Measurements from ENCODE around the gene PDCD4.
A peak's percentile ranks its signal among the peaks of the same experiment; 100 is the strongest.

The PDCD4 gene

DNA sequence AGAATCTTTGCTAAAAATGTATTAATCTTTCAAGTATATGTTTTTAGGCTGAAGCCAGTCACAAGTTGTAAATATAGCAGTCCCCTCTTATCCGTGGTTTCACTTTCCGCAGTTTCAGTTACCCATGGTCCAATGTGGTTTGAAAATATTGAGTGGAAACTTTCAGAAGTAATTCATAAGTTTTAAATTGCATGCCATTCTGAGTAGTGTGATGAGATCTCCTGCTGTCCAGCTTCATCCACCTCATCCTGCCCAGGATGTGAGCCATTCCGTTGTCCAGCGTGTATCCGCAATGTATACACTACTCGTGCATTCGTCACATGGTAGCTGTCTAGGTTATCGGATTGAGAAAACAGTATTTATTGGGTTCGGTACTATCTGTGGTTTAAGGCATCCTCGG is 12.2 kb downstream of the PDCD4 start:
- Histone ChIP-seq H3K27me3 (no peaks in the 10 kb centered on the region), H3K9me3 (no peaks in the 10 kb centered on the region), H3K36me3 (peaks cover 82% of the 10 kb centered on the region), H3K4me1 (ENCODE audit: control insufficient read depth in 1 of 2, insufficient read depth in 1 of 2, low read depth in 1 of 2, low read length in 1 of 2) (no peaks in the 10 kb centered on the region), H3K4me3 (ENCODE audit: low read depth in 1 of 2, low read length in 1 of 2) (no peak overlapping the region), H3K27ac (no peak overlapping the region)
- TF ChIP-seq, protein P1, sequence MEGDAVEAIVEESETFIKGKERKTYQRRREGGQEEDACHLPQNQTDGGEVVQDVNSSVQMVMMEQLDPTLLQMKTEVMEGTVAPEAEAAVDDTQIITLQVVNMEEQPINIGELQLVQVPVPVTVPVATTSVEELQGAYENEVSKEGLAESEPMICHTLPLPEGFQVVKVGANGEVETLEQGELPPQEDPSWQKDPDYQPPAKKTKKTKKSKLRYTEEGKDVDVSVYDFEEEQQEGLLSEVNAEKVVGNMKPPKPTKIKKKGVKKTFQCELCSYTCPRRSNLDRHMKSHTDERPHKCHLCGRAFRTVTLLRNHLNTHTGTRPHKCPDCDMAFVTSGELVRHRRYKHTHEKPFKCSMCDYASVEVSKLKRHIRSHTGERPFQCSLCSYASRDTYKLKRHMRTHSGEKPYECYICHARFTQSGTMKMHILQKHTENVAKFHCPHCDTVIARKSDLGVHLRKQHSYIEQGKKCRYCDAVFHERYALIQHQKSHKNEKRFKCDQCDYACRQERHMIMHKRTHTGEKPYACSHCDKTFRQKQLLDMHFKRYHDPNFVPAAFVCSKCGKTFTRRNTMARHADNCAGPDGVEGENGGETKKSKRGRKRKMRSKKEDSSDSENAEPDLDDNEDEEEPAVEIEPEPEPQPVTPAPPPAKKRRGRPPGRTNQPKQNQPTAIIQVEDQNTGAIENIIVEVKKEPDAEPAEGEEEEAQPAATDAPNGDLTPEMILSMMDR (IDR thresholded peaks at IDR 0.05), result no peak

DNA sequence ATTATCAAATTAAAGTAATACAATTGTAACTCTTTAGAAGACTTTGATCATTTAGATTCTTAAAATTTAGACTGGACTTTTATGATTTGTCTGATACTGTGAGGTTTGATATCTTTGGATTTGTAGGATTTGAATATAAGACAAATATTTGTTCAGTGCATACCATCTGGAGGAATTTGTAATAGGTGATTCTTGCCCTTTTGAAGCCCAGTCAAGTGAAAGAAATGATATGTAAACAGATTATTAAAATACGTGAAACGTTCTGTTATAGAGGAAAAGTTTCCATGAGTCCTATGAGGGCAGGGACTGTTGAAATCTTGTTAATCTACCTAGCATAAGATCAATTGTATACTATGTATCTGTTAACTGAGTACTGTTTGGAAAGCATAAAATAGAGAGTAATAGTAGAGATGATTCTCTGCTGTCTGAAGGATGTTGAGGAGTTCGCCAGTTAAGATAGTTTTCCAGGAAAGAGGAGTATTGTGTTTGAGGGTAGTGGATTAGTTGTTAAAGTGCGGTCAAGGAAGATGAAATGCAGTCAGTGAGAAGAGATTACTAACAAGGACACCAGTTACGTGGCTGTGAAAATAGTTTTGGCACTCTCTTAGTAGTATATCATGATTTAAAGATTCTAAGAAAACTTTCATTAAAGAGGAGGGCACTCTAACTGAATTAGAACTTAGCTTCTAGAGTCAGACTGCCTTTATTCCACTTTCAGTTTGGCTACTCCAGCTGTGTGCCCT is 14.4 kb downstream of the PDCD4 start:
- H3K27ac ChIP-seq, result peak overlapping the region; percentile 12
- no peaks in the 10 kb centered on the region for H3K27me3 ChIP-seq
- no peaks in the 10 kb centered on the region for H3K9me3 ChIP-seq
- TF ChIP-seq, protein P1 (IDR thresholded peaks at IDR 0.05), result no peak
- no peak overlapping the region for H3K4me3 ChIP-seq (ENCODE audit: low read depth in 1 of 2, low read length in 1 of 2)
- H3K4me1 ChIP-seq (ENCODE audit: control insufficient read depth in 1 of 2, insufficient read depth in 1 of 2, low read depth in 1 of 2, low read length in 1 of 2), result no peaks in the 10 kb centered on the region
- peaks cover 92% of the 10 kb centered on the region for H3K36me3 ChIP-seq

DNA sequence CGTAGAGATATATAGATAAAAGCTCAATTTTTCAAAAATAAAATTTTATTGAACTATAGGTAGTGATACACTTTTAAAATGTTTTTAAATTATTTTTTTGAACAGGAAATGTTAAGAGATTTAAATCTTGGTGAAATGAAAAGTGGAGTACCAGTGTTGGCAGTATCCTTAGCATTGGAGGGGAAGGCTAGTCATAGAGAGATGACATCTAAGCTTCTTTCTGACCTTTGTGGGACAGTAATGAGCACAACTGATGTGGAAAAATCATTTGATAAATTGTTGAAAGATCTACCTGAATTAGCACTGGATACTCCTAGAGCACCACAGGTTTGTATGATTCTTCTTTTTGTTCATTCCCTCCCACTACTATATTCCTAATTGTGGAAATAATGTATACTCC is 15.8 kb downstream of the PDCD4 start:
- H3K4me1 ChIP-seq (ENCODE audit: control insufficient read depth in 1 of 2, insufficient read depth in 1 of 2, low read depth in 1 of 2, low read length in 1 of 2), result no peaks in the 10 kb centered on the region
- H3K9me3 ChIP-seq, result no peaks in the 10 kb centered on the region
- H3K36me3 ChIP-seq, result peaks cover 83% of the 10 kb centered on the region
- H3K27ac ChIP-seq, result no peak overlapping the region
- TF ChIP-seq, protein P1 (IDR thresholded peaks at IDR 0.05), result no peak
- H3K27me3 ChIP-seq, result no peaks in the 10 kb centered on the region
- no peak overlapping the region for H3K4me3 ChIP-seq (ENCODE audit: low read depth in 1 of 2, low read length in 1 of 2)

DNA sequence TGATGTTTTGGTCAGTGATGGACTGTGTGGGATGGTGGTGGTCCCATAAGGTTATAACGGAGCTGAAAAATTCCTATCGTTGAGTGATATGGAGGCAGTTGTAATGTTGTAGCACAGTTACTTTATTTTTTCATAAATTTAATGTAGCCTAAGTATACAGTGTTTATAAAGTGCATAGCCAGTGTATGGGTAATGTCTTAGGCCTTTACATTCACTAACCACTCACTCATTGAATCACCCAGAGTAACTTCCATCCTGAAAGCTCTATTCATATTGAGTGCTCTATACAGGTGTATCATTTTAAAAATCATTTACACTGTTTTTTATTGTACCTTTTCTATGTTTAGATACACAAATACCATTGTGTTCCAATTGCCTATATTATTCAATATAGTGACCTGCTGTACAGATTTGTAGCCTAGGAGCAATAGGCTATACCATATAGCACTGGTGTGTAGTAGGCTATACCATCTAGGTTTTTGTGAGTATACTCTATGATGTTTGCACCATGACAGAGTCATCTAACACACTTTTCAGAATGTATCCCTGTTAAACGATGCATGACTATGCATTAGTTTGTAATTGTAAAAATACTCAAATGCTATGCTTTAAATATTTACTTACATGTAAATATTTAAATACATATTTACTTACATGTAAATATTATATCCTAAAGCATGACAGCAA is 21.0 kb downstream of the PDCD4 start:
- H3K27ac ChIP-seq, result no peak overlapping the region
- H3K9me3 ChIP-seq, result no peaks in the 10 kb centered on the region
- H3K4me1 ChIP-seq (ENCODE audit: control insufficient read depth in 1 of 2, insufficient read depth in 1 of 2, low read depth in 1 of 2, low read length in 1 of 2), result peaks cover 0 to 4% of the 10 kb centered on the region in 2 experiments
- TF ChIP-seq, protein P1 (IDR thresholded peaks at IDR 0.05), result no peak
- H3K4me3 ChIP-seq (ENCODE audit: low read depth in 1 of 2, low read length in 1 of 2), result no peak overlapping the region
- peaks cover 63% of the 10 kb centered on the region for H3K36me3 ChIP-seq
- no peaks in the 10 kb centered on the region for H3K27me3 ChIP-seq

DNA sequence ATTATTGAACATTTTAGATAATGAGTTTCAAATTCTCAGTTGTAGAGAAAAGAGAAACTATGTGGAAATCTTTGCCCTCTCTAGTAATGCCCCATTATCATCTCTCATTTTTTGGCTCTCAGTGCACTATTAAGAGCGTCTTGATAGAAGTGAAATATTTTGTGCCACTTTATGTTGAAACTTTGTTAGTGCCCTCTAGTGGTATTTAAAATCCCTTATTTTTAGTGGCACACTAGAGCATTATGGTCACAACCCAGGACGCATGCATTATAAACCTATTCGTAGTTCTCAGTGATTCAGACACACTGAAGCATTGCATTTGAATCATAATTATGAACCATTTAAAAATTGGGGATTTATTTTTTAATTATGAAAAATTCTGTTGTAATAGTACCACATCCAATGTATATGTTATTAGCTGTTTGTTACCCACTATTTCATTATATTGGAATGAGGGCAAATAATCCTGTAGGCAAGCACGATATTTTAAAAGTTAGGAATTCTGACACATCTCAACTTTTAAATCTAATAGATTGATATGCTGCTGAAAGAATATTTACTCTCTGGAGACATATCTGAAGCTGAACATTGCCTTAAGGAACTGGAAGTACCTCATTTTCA is 21.9 kb downstream of the PDCD4 start:
- TF ChIP-seq, protein P1 (IDR thresholded peaks at IDR 0.05), result peak; percentile 33
- no peaks in the 10 kb centered on the region for H3K9me3 ChIP-seq
- H3K4me3 ChIP-seq (ENCODE audit: low read depth in 1 of 2, low read length in 1 of 2), result no peak overlapping the region
- H3K27me3 ChIP-seq, result no peaks in the 10 kb centered on the region
- peaks cover 62% of the 10 kb centered on the region for H3K36me3 ChIP-seq
- peaks cover 0 to 4% of the 10 kb centered on the region in 2 experiments for H3K4me1 ChIP-seq (ENCODE audit: control insufficient read depth in 1 of 2, insufficient read depth in 1 of 2, low read depth in 1 of 2, low read length in 1 of 2)
- no peak overlapping the region for H3K27ac ChIP-seq

All from neutrophil (primary cell).